OCI-LY3 (cell line): ENCODE data around the gene HIVEP2.

Source experiments
- H2AFZ ChIP-seq: fragments of 200-600, 300-600 bp; shearing (Covaris generic); 2 replicates; pipeline ENCODE4 v1.6.0; 2014; ENCODE audit warnings: antibody characterized with exemption, low read depth, low read length
- H3K27ac ChIP-seq: fragments of 200-600, 300-600 bp; sonication (generic); 2 replicates; pipeline ENCODE4 v1.5.1; 2014; ENCODE audit warnings: mild to moderate bottlenecking, low read length, moderate library complexity, mixed read lengths
- H3K27me3 ChIP-seq: fragments of 200-600, 300-600 bp; sonication (generic); 2 replicates; pipeline ENCODE4 v1.6.1; 2014; ENCODE audit warnings: low read depth, low read length, mixed read lengths
- H3K36me3 ChIP-seq: fragments of 200-600, 300-600 bp; sonication (generic); replicated peaks from 2 replicates; pipeline ENCODE3; 2014; ENCODE audit warnings: low read depth, low read length, mixed read lengths
- H3K4me1 ChIP-seq: fragments of 300-600, 200-600 bp; sonication (generic); 2 replicates; pipeline ENCODE4 v1.6.1; 2014; ENCODE audit warnings: low read length, mixed read lengths
- H3K4me2 ChIP-seq: fragments of 200-600, 300-600 bp; sonication (generic); 2 replicates; pipeline ENCODE4 v1.6.1; 2014; ENCODE audit warnings: low read length, mixed read lengths
- H3K4me3 ChIP-seq: fragments of 300-600, 200-600 bp; sonication (generic); 2 replicates; pipeline ENCODE4 v1.5.1; 2014; ENCODE audit warnings: antibody characterized with exemption, mild to moderate bottlenecking, low read length, moderate library complexity
- H3K79me2 ChIP-seq: fragments of 300-600, 200-600 bp; shearing (Covaris generic); 2 replicates; pipeline ENCODE4 v1.6.1; 2014; ENCODE audit warnings: mild to moderate bottlenecking, low read length, mixed read lengths
- H3K9ac ChIP-seq: fragments of 300-600, 200-600 bp; shearing (Covaris generic); 2 replicates; pipeline ENCODE4 v1.6.0; 2014; ENCODE audit warnings: mild to moderate bottlenecking, low read length, moderate library complexity
- H3K9me3 ChIP-seq: fragments of 200-600, 300-600 bp; shearing (Covaris generic); 2 replicates; pipeline ENCODE4 v1.6.1; 2014; ENCODE audit warnings: low read length, mixed read lengths; ENCODE audit not compliant: insufficient read depth
- H4K20me1 ChIP-seq: fragments of 200-600, 300-600 bp; sonication (generic); 2 replicates; pipeline ENCODE4 v1.6.1; 2016; ENCODE audit warnings: low read length, mixed read lengths; ENCODE audit not compliant: insufficient read depth
- EZH2phosphoT487 ChIP-seq: fragments of 200-600 bp; shearing (Covaris generic); IDR thresholded peaks from 2 replicates; pipeline ENCODE4 v1.6.1; 2018; ENCODE audit warnings: antibody characterized with exemption, mixed run types, low read depth
- TF ChIP-seq, protein P1 (sequence below): fragments of 200-600, 300-600 bp; sonication (generic); IDR thresholded peaks from 2 replicates; pipeline ENCODE4 v1.5.1; 2014; ENCODE audit warnings: antibody characterized with exemption, low read length, low read depth

The HIVEP2 gene

DNA sequence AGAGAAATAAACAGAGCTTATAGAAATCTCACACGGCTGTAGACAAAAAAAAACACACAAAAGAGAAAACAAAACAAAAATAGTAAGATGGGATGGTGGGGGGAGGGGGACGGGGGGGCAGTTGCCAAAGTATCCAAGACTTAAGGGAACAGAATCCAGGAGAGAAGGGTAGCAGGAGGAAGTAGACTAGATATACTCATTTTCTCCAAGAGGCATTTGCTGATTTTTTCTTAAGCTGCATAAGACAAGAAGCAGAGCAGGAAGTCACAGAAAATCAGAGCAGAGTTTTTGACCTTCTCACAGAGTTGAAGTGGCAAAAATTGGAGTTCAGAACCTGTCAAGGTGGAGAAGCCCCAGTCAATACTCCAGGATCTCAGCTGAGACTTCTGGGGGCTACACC, 237.7 kb downstream of the HIVEP2 start:
- Histone ChIP-seq H3K36me3 (no peaks in the 10 kb centered on the region), H3K27ac (no peak overlapping the region), H3K4me3 (no peak overlapping the region), H4K20me1 (no peaks in the 10 kb centered on the region), H3K4me1 (peaks cover 5% of the 10 kb centered on the region), H3K9me3 (no peaks in the 10 kb centered on the region), H2AFZ (no peak overlapping the region), H3K9ac (no peak overlapping the region), H3K27me3 (no peaks in the 10 kb centered on the region), H3K79me2 (no peaks in the 10 kb centered on the region), H3K4me2 (no peak overlapping the region)
- no peak for TF ChIP-seq EZH2phosphoT487
- TF ChIP-seq, protein P1, sequence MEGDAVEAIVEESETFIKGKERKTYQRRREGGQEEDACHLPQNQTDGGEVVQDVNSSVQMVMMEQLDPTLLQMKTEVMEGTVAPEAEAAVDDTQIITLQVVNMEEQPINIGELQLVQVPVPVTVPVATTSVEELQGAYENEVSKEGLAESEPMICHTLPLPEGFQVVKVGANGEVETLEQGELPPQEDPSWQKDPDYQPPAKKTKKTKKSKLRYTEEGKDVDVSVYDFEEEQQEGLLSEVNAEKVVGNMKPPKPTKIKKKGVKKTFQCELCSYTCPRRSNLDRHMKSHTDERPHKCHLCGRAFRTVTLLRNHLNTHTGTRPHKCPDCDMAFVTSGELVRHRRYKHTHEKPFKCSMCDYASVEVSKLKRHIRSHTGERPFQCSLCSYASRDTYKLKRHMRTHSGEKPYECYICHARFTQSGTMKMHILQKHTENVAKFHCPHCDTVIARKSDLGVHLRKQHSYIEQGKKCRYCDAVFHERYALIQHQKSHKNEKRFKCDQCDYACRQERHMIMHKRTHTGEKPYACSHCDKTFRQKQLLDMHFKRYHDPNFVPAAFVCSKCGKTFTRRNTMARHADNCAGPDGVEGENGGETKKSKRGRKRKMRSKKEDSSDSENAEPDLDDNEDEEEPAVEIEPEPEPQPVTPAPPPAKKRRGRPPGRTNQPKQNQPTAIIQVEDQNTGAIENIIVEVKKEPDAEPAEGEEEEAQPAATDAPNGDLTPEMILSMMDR: no peak

DNA sequence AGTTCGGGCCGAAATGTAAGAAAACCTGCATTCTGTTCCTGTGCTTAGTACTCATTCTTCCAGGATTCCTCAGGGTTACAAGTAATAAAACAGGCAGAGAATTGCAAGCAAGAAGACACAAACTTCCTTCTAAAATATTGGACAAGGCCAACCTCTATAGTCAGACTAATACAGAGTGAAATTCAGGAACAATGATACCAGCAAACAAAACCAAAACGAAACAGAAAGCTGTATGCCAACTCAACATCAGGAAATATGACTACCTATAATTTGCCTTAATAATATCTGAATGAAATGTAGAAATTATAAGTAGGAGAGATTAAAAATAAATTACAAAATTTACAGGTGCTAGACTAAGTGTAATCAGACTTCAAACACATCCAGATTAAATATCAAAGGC, 238.8 kb downstream of the HIVEP2 start:
- H3K4me3 ChIP-seq: no peak overlapping the region
- no peak overlapping the region for H3K9ac ChIP-seq
- no peaks in the 10 kb centered on the region for H3K36me3 ChIP-seq
- no peaks in the 10 kb centered on the region for H3K79me2 ChIP-seq
- H3K27ac ChIP-seq: no peak overlapping the region
- H3K27me3 ChIP-seq: no peaks in the 10 kb centered on the region
- peaks cover 9% of the 10 kb centered on the region for H3K4me1 ChIP-seq
- no peaks in the 10 kb centered on the region for H4K20me1 ChIP-seq
- H3K4me2 ChIP-seq: no peak overlapping the region
- no peaks in the 10 kb centered on the region for H3K9me3 ChIP-seq
- TF ChIP-seq EZH2phosphoT487: no peak
- TF ChIP-seq, protein P1: no peak
- H2AFZ ChIP-seq: no peak overlapping the region

DNA sequence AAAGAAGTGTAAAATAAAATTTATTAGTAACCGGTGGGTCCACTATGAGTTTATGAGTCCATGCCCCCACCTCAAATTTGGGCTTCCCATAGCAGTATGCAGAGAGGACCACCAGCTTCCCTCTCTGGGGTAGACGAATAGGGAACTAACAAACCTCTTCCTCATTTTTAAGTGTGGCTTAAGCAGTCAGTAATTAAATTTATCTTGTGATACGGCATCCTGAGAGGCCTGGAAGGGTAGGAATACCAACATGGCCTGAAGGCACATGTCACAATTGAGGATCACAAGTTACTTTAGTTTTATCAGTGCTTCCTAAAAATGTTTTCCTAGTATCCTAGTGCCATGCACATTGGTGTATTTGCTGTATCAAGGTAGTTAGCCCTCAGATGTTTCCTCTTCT, 239.9 kb downstream of the HIVEP2 start:
- no peak overlapping the region for H3K9ac ChIP-seq
- H3K4me2 ChIP-seq: no peak overlapping the region
- no peak overlapping the region for H3K27ac ChIP-seq
- no peaks in the 10 kb centered on the region for H3K36me3 ChIP-seq
- no peak overlapping the region for H2AFZ ChIP-seq
- no peaks in the 10 kb centered on the region for H3K79me2 ChIP-seq
- H3K4me1 ChIP-seq: peaks cover 9% of the 10 kb centered on the region
- H3K27me3 ChIP-seq: no peaks in the 10 kb centered on the region
- TF ChIP-seq, protein P1: no peak
- no peak for TF ChIP-seq EZH2phosphoT487
- no peak overlapping the region for H3K4me3 ChIP-seq
- H4K20me1 ChIP-seq: no peaks in the 10 kb centered on the region
- no peaks in the 10 kb centered on the region for H3K9me3 ChIP-seq

DNA sequence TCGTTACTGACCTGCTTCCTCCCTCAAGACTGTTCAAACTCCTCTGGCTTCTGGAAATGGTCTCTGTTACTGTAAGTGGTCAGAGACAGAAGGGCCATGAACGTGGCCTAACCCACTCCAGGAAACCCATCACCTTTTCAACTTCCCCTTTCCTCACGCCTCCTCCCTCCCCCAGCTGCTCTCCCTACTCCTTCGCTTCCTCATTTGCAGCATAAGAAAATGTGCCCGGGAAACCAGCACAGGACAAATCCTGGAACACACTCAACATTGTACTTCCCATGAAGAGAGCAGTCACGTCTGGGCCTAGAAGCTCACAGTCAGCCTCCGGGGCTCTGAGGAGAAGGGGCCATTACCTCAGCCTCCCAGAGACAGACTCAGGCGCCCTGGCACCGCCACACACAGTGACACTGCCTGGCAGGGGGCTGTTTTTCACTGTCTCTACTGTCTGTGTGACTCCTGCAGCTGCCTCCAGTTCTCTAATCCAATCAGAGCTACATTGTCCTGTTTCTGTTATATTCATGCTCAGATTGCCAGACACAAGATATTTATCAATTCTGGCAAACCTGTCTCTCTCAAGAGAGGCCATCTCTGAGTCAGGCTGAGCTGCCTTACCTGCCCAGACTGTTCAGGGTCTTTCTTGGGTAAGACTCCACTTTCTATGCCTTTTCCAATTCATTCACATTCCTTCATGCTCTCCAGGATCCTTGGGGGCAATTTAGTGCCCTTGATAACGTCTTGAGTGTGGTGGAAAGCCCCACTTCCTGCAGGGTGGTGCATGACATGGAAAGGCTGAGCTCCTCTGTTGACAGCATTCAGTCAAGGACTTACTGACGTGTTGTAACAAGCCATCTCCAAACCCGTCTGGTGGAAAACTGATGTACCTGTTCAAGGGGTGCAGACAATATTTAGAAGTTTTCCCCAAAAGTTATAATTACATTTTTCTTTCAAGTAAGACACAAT, 242.2 kb downstream of the HIVEP2 start:
- Histone ChIP-seq H3K9ac (no peak overlapping the region), H3K4me1 (peaks cover 9% of the 10 kb centered on the region), H3K9me3 (no peaks in the 10 kb centered on the region), H3K36me3 (no peaks in the 10 kb centered on the region), H3K79me2 (no peaks in the 10 kb centered on the region), H3K4me3 (no peak overlapping the region), H3K4me2 (0 out of 2 replicates have a peak overlapping the region, but pooled peaks have one; percentile 15), H3K27me3 (no peaks in the 10 kb centered on the region), H3K27ac (no peak overlapping the region), H4K20me1 (no peaks in the 10 kb centered on the region), H2AFZ (peak overlapping the region; percentile 39; the same call in 1 of the 2 replicates)
- TF ChIP-seq, protein P1: no peak
- no peak for TF ChIP-seq EZH2phosphoT487
